A673 (cell line): ENCODE data around the gene LMAN1L. TPM values are rescaled to one million over a fixed set of nuclear protein-coding genes. Genes with fewer than 3 reads are reported as not detected.
A peak's percentile ranks its signal among the peaks of the same experiment; 100 is the strongest.

Experiments used
- BruUV-seq: library from RNA; stranded (reverse); fragments of 400-500 nt; replicated peaks from 2 replicates; lab custom pipeline; 2021; lab: Mats Ljungman, UMichigan
- CTCF ChIA-PET: fragments of 300-600 bp; sonication (Branson Sonifier 250); formaldehyde crosslinking; loops from one replicate; lab custom pipeline; 2022; ENCODE audit warnings: antibody characterized with exemption; lab: Charles Lee
- POLR2A ChIA-PET: fragments of 300-600 bp; sonication (Branson Sonifier 250); formaldehyde crosslinking; loops from one replicate; lab custom pipeline; 2022; ENCODE audit warnings: antibody characterized with exemption; ENCODE audit not compliant: low non-redundant PET; lab: Charles Lee
- DNase-seq: peaks from one replicate; pipeline ENCODE4 v3.0.0-alpha.2; 2015; ENCODE audit warnings: low spot score
- H3K27ac ChIP-seq: fragments of 200-600 bp; sonication (generic); 2 replicates; pipeline ENCODE4 v1.5.1; 2016; ENCODE audit warnings: mixed run types, low read depth, mild to moderate bottlenecking, mixed read lengths, antibody characterized with exemption, low read length; ENCODE audit not compliant: poor library complexity, severe bottlenecking
- H3K27me3 ChIP-seq: fragments of 200-600 bp; sonication (generic); replicated peaks from 2 replicates; pipeline ENCODE4 v1.6.1; 2017; ENCODE audit warnings: mixed run types, low read depth, mild to moderate bottlenecking, mixed read lengths, antibody characterized with exemption, low read length; ENCODE audit not compliant: insufficient read depth, poor library complexity
- H3K36me3 ChIP-seq: fragments of 200-600 bp; sonication (generic); 2 replicates; pipeline ENCODE4 v1.6.1; 2016; ENCODE audit warnings: mixed run types, mild to moderate bottlenecking, mixed read lengths, antibody characterized with exemption, low read length; ENCODE audit not compliant: insufficient read depth, poor library complexity, severe bottlenecking
- H3K4me1 ChIP-seq: fragments of 200-600 bp; sonication (generic); 2 replicates; pipeline ENCODE4 v1.6.1; 2017; ENCODE audit warnings: mixed run types, mild to moderate bottlenecking, mixed read lengths, antibody characterized with exemption, low read length; ENCODE audit not compliant: insufficient read depth, poor library complexity, severe bottlenecking
- H3K4me3 ChIP-seq: fragments of 200-600 bp; sonication (generic); 2 replicates; pipeline ENCODE4 v1.5.1; 2016; ENCODE audit warnings: low read depth, mixed run types, mild to moderate bottlenecking, mixed read lengths, low read length; ENCODE audit not compliant: poor library complexity, severe bottlenecking
- H3K9me3 ChIP-seq: fragments of 200-600 bp; sonication (generic); 2 replicates; pipeline ENCODE4 v1.6.1; 2016; ENCODE audit warnings: mixed run types, low read depth, mild to moderate bottlenecking, mixed read lengths, antibody characterized with exemption, low read length; ENCODE audit not compliant: poor library complexity, severe bottlenecking
- EZH2 ChIP-seq: fragments of 200-600 bp; sonication (generic); IDR thresholded peaks from 2 replicates; pipeline ENCODE4 v1.6.1; 2017; ENCODE audit warnings: borderline replicate concordance, low read depth, mild to moderate bottlenecking, mixed read lengths, antibody characterized with exemption, low read length; ENCODE audit not compliant: poor library complexity, severe bottlenecking
- intact Hi-C: fragments of 100-400 bp; cut with micrococcal nuclease; formaldehyde crosslinking; loops from one replicate; pipeline ENCODE4 v1.10.0; 2022; ENCODE audit not compliant: unreplicated experiment
- total RNA-seq: library from RNA; stranded (reverse); gene quantifications from 2 replicates; pipeline ENCODE4 v1.2.3, GENCODE V29; 2021
- TF ChIP-seq, protein P1 (sequence below): fragments of 300-800, 200-600 bp; sonication (generic); conservative IDR thresholded peaks from 2 replicates; pipeline ENCODE4 v1.5.1; 2017; ENCODE audit warnings: low read depth, mild to moderate bottlenecking, antibody characterized with exemption, low read length, moderate library complexity, mixed read lengths

The LMAN1L gene
- total RNA-seq, 1 experiment from 2014 or later, result 0.80 TPM

DNA sequence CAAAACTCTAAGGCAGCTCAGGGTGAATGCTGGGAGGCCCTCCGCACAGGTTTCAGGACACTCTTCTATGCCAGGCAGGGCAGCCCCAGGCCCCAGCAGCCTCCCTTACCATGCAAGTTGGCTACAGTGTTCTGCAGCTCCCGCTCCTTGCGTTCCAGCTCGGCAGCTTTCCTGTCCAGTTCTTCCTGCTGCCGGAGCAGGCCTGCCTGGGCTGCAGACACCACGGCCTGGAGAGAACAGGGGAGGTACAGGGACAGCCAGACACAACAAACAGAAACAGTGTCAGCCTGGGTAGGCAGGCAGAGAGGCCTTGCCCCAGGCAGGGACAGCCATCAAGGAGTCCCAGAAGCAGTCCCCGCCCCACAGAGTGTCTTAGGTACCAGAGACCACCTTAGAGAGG lies 39.3 kb downstream of the LMAN1L start:
- peaks cover 44% of the 10 kb centered on the region for H3K36me3 ChIP-seq
- no TSS peak for BruUV-seq
- intact Hi-C loops, result no loop called here
- no peaks in the 10 kb centered on the region for H3K9me3 ChIP-seq
- H3K27me3 ChIP-seq, result no peaks in the 10 kb centered on the region
- H3K4me3 ChIP-seq, result no peak overlapping the region
- TF ChIP-seq, protein P1, sequence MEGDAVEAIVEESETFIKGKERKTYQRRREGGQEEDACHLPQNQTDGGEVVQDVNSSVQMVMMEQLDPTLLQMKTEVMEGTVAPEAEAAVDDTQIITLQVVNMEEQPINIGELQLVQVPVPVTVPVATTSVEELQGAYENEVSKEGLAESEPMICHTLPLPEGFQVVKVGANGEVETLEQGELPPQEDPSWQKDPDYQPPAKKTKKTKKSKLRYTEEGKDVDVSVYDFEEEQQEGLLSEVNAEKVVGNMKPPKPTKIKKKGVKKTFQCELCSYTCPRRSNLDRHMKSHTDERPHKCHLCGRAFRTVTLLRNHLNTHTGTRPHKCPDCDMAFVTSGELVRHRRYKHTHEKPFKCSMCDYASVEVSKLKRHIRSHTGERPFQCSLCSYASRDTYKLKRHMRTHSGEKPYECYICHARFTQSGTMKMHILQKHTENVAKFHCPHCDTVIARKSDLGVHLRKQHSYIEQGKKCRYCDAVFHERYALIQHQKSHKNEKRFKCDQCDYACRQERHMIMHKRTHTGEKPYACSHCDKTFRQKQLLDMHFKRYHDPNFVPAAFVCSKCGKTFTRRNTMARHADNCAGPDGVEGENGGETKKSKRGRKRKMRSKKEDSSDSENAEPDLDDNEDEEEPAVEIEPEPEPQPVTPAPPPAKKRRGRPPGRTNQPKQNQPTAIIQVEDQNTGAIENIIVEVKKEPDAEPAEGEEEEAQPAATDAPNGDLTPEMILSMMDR, result no peak
- no peak for TF ChIP-seq EZH2
- H3K4me1 ChIP-seq, result no peaks in the 10 kb centered on the region
- no peak for DNase-seq
- no peak overlapping the region for H3K27ac ChIP-seq
- CTCF ChIA-PET, result no interaction called here
- POLR2A ChIA-PET, result no interaction called here

DNA sequence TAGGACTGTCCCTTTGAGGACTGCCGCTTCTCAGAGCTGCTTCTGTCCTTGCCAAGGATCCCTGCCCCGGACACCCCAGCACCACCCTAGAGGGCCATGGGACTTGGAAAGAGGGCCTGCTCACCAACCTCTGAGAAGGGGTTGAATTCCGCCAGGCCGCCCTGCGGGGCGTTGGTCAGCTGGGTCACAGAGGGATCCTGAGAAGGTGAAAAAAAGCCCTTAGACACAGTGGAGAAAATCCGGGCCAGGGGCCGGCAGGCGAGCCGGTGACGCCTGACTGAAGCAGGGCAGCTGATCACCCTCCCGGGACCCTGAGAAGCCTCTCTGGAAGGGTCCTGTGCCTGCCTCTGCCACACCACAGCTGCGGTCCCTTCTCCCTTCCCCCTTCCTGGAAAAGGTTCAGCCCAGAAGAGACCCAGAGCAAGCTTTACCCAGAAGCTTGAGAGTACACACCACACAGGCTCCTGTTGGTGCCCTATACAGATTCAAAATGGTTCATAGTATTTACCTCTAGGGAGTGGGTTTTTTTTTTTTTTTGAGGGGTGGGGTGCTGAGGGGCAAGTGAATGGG lies 41.9 kb downstream of the LMAN1L start:
- Histone ChIP-seq H3K27me3 (no peaks in the 10 kb centered on the region), H3K9me3 (no peaks in the 10 kb centered on the region), H3K4me3 (no peak overlapping the region), H3K36me3 (peaks cover 40% of the 10 kb centered on the region), H3K27ac (peak overlapping the region; percentile 47), H3K4me1 (no peaks in the 10 kb centered on the region)
- intact Hi-C loops, result no loop called here
- no peak for DNase-seq
- BruUV-seq, result no TSS peak
- CTCF ChIA-PET, result no interaction called here
- TF ChIP-seq, protein P1, result no peak
- TF ChIP-seq EZH2, result no peak
- POLR2A ChIA-PET, result interaction anchor here (0.5 to 0.7 kb wide), 3 partner anchors 13 to 965 kb away, joined by 3 to 4 read pairs (median 3); no protein-coding TSS in a partner anchor

DNA sequence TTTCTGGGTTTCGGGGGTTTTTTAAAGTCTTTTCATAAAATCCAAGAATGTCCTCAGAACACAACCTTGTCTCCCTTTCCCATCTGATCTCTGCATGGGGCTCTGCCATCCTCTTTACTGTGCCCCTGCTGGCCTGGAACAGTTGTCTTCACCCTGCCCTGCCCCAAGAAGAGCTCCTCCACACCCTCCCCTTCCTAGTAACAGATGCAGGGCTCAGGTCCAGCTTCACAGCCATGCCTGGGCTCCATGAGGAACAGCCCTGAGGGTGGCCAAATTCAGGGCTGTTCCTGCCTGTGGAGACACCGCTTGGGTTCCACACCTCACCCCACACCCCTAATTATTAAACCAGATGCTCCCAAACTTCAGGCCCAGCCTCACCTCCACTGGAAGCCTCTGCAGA lies 43.2 kb downstream of the LMAN1L start:
- no peak for DNase-seq
- no TSS peak for BruUV-seq
- Histone ChIP-seq H3K36me3 (peaks cover 35% of the 10 kb centered on the region), H3K4me1 (no peaks in the 10 kb centered on the region), H3K27me3 (no peaks in the 10 kb centered on the region), H3K27ac (no peak overlapping the region), H3K4me3 (no peak overlapping the region), H3K9me3 (no peaks in the 10 kb centered on the region)
- ChIA-PET POLR2A (no interaction called here), CTCF (no interaction called here)
- intact Hi-C loops, result no loop called here
- TF ChIP-seq, protein P1, result no peak
- no peak for TF ChIP-seq EZH2
